Suprapubic skin (tissue), 4 donors: Measurements from ENCODE around the gene AGBL1. TPM values are rescaled to one million over a fixed set of nuclear protein-coding genes. Genes with fewer than 3 reads are reported as not detected.

Experiments
- DNase-seq, 2 donors: peaks; one replicate each; pipeline ENCODE4 v3.0.0-alpha.2; 2019; ENCODE audit warnings: low spot score in 2 of 2
- H3K27ac ChIP-seq: fragments of 200-600 bp; sonication (generic); one replicate; pipeline ENCODE4 v1.5.1; 2019
- H3K27me3 ChIP-seq: fragments of 200-600 bp; sonication (generic); one replicate; pipeline ENCODE4 v1.5.1; 2019
- H3K36me3 ChIP-seq: fragments of 200-600 bp; sonication (generic); one replicate; pipeline ENCODE4 v1.5.1; 2019
- H3K4me1 ChIP-seq: fragments of 200-600 bp; sonication (generic); one replicate; pipeline ENCODE4 v1.5.1; 2019
- H3K4me3 ChIP-seq: fragments of 200-600 bp; sonication (generic); one replicate; pipeline ENCODE4 v1.5.1; 2019; ENCODE audit warnings: mild to moderate bottlenecking
- H3K9me3 ChIP-seq: fragments of 200-600 bp; sonication (generic); one replicate; pipeline ENCODE4 v1.5.1; 2019
- EP300 ChIP-seq: sonication (generic); formaldehyde crosslinking; IDR thresholded peaks from one replicate; pipeline ENCODE4 v1.6.1; 2017; ENCODE audit warnings: antibody characterized with exemption
- POLR2A ChIP-seq, 2 donors: fragments of 450-650 bp; IDR thresholded peaks; one replicate each; pipeline ENCODE4 v1.6.1; 2017; ENCODE audit warnings: antibody characterized with exemption in 2 of 2, mild to moderate bottlenecking in 2 of 2, moderate library complexity in 2 of 2
- POLR2AphosphoS5 ChIP-seq, 3 donors: sonication (generic); formaldehyde crosslinking; IDR thresholded peaks; one replicate each; pipeline ENCODE4 v1.6.1; 2017; ENCODE audit warnings: antibody characterized with exemption in 3 of 3
- WGBS: methylation state at CpG from one replicate; pipeline ENCODE4 v1.1.5; 2018; 5-methylcytosine and 5-hydroxymethylcytosine counted together
- total RNA-seq, 4 donors: library from RNA; depleted of rRNA; stranded (reverse); fragments of >200 nt; gene quantifications; one replicate each; pipeline ENCODE4 v1.1.0, GENCODE V29; 2016
- TF ChIP-seq, protein P1 (sequence below), 2 donors: fragments of 200-600 bp in 1 of 2; fragments of 450-650 bp in 1 of 2; sonication (generic) in 1 of 2; IDR thresholded peaks; one replicate each; pipeline ENCODE4 v1.5.1; 2016 to 2019; ENCODE audit warnings: antibody characterized with exemption in 2 of 2, mild to moderate bottlenecking in 1 of 2, moderate library complexity in 1 of 2

AGBL1 gene
- total RNA-seq, 4 donors from 2014 or later: 0.23 to 0.56 TPM; not detected in 2

- H3K36me3 ChIP-seq: no peaks in the 10 kb centered on the region
- H3K9me3 ChIP-seq: no peaks in the 10 kb centered on the region
- DNase-seq: no peak
- no peak overlapping the region for H3K4me3 ChIP-seq
- H3K4me1 ChIP-seq: no peaks in the 10 kb centered on the region
- no peak overlapping the region for H3K27ac ChIP-seq
- TF ChIP-seq, protein P1, sequence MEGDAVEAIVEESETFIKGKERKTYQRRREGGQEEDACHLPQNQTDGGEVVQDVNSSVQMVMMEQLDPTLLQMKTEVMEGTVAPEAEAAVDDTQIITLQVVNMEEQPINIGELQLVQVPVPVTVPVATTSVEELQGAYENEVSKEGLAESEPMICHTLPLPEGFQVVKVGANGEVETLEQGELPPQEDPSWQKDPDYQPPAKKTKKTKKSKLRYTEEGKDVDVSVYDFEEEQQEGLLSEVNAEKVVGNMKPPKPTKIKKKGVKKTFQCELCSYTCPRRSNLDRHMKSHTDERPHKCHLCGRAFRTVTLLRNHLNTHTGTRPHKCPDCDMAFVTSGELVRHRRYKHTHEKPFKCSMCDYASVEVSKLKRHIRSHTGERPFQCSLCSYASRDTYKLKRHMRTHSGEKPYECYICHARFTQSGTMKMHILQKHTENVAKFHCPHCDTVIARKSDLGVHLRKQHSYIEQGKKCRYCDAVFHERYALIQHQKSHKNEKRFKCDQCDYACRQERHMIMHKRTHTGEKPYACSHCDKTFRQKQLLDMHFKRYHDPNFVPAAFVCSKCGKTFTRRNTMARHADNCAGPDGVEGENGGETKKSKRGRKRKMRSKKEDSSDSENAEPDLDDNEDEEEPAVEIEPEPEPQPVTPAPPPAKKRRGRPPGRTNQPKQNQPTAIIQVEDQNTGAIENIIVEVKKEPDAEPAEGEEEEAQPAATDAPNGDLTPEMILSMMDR (IDR thresholded peaks at IDR 0.05): no peak
- TF ChIP-seq POLR2AphosphoS5 (IDR thresholded peaks at IDR 0.05): no peak
- no peak for TF ChIP-seq EP300
- no peak for TF ChIP-seq POLR2A (IDR thresholded peaks at IDR 0.05)
- no peaks in the 10 kb centered on the region for H3K27me3 ChIP-seq
- 78% methylated on average over 5 of the region's 5 CpGs for WGBS
Measured at GRCh38 chr15:86630946-86631345, 551.3 kb downstream of the AGBL1 start.

- DNase-seq: no peak
- H3K4me1 ChIP-seq: no peaks in the 10 kb centered on the region
- TF ChIP-seq EP300: no peak
- H3K27me3 ChIP-seq: no peaks in the 10 kb centered on the region
- no peaks in the 10 kb centered on the region for H3K9me3 ChIP-seq
- 51% methylated on average over 4 of the region's 4 CpGs for WGBS
- H3K4me3 ChIP-seq: no peak overlapping the region
- no peaks in the 10 kb centered on the region for H3K36me3 ChIP-seq
- H3K27ac ChIP-seq: no peak overlapping the region
Measured at GRCh38 chr15:86634146-86634545, 554.5 kb downstream of the AGBL1 start.

DNA sequence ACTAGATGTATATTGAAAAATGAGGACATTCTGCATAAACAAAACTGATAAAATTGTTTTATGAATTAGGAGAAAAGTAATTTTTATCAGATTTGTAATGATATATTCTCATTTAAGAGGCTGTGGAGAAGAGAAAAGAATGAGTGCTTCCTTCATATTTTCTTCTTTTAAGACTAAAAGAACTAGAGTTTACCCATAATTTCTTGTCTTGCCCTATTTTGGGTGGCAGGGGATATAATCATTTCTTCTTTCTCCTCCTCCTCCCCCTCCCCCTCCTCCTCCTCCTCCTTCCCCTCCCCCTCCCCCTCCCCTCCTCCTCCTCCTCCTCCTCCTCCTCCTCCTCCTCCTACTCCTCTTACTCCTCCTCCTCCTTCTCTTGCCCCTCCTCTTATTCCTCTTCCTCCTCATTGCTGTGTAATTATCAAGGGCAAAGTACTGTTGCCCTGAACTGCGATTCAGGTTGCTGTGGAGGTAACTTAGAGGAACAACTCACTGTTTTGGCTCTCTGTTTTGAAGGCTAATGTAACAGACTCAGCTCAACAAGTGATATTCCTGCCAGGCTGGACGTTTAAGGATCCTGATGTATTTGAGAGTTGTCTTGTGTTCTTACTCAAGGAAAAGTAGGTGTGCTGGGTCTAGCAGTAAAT lies 555.4 kb downstream of the AGBL1 start:
- WGBS: 62% methylated on average over 2 of the region's 2 CpGs
- no peak for DNase-seq
- H3K27ac ChIP-seq: no peak overlapping the region
- H3K4me1 ChIP-seq: no peaks in the 10 kb centered on the region
- H3K27me3 ChIP-seq: no peaks in the 10 kb centered on the region
- TF ChIP-seq POLR2AphosphoS5 (IDR thresholded peaks at IDR 0.05) (no peak), POLR2A (IDR thresholded peaks at IDR 0.05) (no peak), EP300 (no peak)
- TF ChIP-seq, protein P1 (IDR thresholded peaks at IDR 0.05): no peak
- no peak overlapping the region for H3K4me3 ChIP-seq
- H3K36me3 ChIP-seq: no peaks in the 10 kb centered on the region
- no peaks in the 10 kb centered on the region for H3K9me3 ChIP-seq

- no peaks in the 10 kb centered on the region for H3K4me1 ChIP-seq
- H3K27ac ChIP-seq: no peak overlapping the region
- H3K36me3 ChIP-seq: no peaks in the 10 kb centered on the region
- TF ChIP-seq, protein P1 (IDR thresholded peaks at IDR 0.05): no peak
- TF ChIP-seq EP300: no peak
- TF ChIP-seq POLR2A (IDR thresholded peaks at IDR 0.05): no peak
- no peak for TF ChIP-seq POLR2AphosphoS5 (IDR thresholded peaks at IDR 0.05)
- no peaks in the 10 kb centered on the region for H3K27me3 ChIP-seq
- H3K4me3 ChIP-seq: no peak overlapping the region
- no peaks in the 10 kb centered on the region for H3K9me3 ChIP-seq
- DNase-seq: no peak
- 73% methylated on average over 3 of the region's 3 CpGs for WGBS
Measured at GRCh38 chr15:86644339-86644738, 564.7 kb downstream of the AGBL1 start.

GRCh38 chr15:86645925-86646500 lies 566.3 kb downstream of the AGBL1 start:
- no peak for DNase-seq
- Histone ChIP-seq H3K9me3 (no peaks in the 10 kb centered on the region), H3K27me3 (no peaks in the 10 kb centered on the region), H3K4me3 (no peak overlapping the region), H3K27ac (no peak overlapping the region), H3K36me3 (no peaks in the 10 kb centered on the region), H3K4me1 (no peaks in the 10 kb centered on the region)
- WGBS: 68% methylated on average over 7 of the region's 7 CpGs
- TF ChIP-seq, protein P1 (IDR thresholded peaks at IDR 0.05): no peak
- no peak for TF ChIP-seq EP300
- TF ChIP-seq POLR2AphosphoS5 (IDR thresholded peaks at IDR 0.05): no peak
